Erythroblast (primary cell): Measurements from ENCODE around the gene TREML2.

Experiments
- DNase-seq, 2 experiments: peaks; one replicate each; lab custom pipeline; 2025; lab: John Stamatoyannopoulos, UW
- GATA1 ChIP-seq: IDR thresholded peaks from 2 replicates; pipeline ENCODE4 v1.6.1; 2011; ENCODE audit warnings: low read depth, mild to moderate bottlenecking, control low read depth, low read length, moderate library complexity
- POLR2A ChIP-seq: IDR thresholded peaks from 2 replicates; pipeline ENCODE4 v1.6.1; 2011; ENCODE audit warnings: mild to moderate bottlenecking, low read length

Gene TREML2

GRCh38 chr6:41176189-41176588 is 24.8 kb downstream of the TREML2 start:
- no peak for DNase-seq
- TF ChIP-seq GATA1 (no peak), POLR2A (no peak)

DNA sequence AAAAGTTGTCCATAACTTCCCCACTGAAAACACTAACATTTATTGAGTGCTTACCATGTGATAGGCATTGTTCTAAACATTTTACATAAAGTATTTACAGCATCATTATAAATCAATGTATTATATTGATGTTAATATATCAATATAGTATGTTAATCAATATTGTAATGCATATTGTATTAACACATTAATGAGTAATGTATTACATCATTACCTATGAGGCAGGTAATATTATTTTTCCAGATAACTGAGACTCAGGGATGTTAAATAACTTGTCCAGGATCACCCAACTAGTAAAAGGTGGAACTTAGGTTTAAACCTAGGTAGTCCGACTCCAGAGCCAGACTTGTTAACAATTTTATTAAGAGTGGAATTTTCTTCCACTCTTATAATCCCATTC is 25.9 kb downstream of the TREML2 start:
- TF ChIP-seq POLR2A (no peak), GATA1 (no peak)
- DNase-seq: no peak

DNA sequence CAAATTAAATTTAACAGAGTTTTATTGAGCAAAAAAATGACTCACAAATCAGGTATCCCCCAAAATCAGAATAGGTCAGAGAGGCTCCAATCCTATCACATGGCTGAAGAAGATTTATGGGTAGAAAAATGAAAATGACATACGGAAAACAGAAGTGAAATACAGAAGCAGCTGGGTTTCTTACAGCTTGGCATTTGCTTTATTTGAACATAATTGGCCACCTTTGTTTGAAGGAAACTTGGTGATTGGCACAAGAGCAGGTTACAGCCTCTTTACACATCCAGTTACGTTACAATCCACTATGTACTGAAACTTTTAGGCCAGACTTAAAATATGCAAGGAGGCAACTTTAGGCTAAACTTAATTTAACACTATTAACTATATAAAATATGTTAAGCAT is 26.3 kb downstream of the TREML2 start:
- TF ChIP-seq POLR2A: no peak
- no peak for TF ChIP-seq GATA1
- DNase-seq: no peak

GRCh38 chr6:41171908-41172307 is 29.0 kb downstream of the TREML2 start:
- TF ChIP-seq POLR2A: no peak
- no peak for TF ChIP-seq GATA1
- DNase-seq: no peak

GRCh38 chr6:41170547-41171160 is 30.3 kb downstream of the TREML2 start:
- TF ChIP-seq POLR2A (no peak), GATA1 (no peak)
- no peak for DNase-seq

GRCh38 chr6:41167173-41167963 is 33.6 kb downstream of the TREML2 start:
- peak; percentile 9 to 12 for DNase-seq
- no peak for TF ChIP-seq POLR2A

DNA sequence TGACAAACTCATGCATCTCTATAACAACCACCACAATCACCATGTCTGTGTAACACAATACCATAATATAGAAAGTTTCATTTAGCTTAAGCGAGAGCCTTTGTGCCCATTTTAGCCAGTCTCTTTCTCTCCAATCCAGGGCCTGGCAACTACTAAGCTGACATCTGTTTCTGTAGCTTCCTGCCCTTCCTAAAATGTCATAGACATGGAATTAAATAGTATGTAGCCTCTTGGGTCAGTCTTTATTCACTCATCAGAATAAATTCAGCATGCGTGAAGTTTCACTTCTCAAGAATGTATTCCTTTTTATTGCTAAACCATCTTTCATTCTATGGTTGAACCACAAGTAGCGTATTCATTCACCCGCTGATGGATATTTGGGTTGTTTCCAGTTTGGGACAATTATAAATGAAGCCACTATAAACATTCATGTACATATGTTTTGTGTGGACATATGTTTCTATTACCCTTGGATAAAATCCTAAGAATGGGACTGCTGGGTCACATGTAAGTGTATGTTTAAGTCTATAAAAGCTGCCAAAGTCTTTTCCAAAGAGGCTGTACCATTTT is 36.3 kb downstream of the TREML2 start:
- no peak for TF ChIP-seq POLR2A
- TF ChIP-seq GATA1: no peak
- no peak for DNase-seq

GRCh38 chr6:41163419-41163717 is 37.6 kb downstream of the TREML2 start:
- TF ChIP-seq POLR2A (no peak), GATA1 (no peak)
- DNase-seq: no peak

- no peak for TF ChIP-seq GATA1
- no peak for TF ChIP-seq POLR2A
- DNase-seq: no peak
Measured at GRCh38 chr6:41162687-41163418, 38.1 kb downstream of the TREML2 start, which contains the start of gene TREM2. TREM2 (minus strand) TSS chr6:41163116; CDS start chr6:41163082, 34 bp downstream.

DNA sequence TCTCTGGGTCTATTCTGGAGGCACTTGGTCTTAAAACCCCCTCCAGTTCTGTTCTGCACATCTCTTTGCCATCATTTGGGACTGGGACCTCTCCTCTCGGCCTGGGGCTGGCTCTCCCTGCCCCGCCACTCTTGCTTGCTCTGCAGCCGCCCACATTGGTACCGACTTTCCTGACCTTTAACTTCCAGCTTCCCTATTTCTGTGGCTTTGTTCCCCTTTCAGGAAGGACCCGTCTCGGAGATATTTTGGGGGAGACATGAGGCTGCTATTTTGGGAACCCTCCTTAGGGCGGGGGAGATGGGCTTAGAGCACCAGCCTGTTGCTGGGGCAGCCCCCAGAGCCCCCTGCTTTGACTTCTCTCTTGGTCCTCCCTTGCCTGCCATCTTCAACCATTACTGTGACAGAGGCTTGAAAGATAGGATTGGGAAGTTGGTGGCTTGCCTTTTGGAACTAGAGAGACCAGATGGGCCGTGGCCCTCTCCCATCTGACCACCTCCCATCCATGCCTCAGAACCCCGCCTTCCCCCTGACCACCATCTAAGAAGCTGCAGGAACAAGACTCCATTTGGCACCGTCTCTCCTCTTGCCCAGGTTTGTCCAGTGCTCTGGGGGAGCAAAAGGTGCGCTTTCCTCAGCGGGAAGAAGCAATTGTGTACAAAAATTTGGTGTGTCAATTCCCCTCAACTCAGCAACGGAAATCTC is 38.9 kb downstream of the TREML2 start:
- DNase-seq: no peak
- TF ChIP-seq GATA1: no peak
- no peak for TF ChIP-seq POLR2A

DNA sequence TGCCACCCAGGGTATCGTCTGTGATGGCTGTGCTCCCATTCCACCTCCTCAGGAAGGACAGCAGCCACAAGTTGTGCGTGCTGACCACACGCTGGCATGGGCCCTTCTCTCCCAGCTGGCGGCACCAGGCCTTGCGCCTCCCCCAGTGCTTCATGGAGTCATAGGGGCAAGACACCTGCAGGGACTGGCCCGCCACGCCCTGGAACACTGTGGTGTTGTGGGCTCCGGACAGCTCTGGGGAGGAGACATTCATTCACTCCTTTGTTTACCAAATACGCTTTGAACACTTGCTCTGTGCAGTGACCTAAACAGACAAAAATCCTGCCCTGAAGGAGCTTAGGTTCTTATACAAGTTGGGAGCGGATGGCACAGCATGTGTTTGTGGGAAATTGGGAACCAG is 39.6 kb downstream of the TREML2 start:
- no peak for DNase-seq
- no peak for TF ChIP-seq POLR2A

GRCh38 chr6:41160933-41161332 is 40.0 kb downstream of the TREML2 start:
- DNase-seq: no peak
- TF ChIP-seq GATA1: no peak
- no peak for TF ChIP-seq POLR2A

DNA sequence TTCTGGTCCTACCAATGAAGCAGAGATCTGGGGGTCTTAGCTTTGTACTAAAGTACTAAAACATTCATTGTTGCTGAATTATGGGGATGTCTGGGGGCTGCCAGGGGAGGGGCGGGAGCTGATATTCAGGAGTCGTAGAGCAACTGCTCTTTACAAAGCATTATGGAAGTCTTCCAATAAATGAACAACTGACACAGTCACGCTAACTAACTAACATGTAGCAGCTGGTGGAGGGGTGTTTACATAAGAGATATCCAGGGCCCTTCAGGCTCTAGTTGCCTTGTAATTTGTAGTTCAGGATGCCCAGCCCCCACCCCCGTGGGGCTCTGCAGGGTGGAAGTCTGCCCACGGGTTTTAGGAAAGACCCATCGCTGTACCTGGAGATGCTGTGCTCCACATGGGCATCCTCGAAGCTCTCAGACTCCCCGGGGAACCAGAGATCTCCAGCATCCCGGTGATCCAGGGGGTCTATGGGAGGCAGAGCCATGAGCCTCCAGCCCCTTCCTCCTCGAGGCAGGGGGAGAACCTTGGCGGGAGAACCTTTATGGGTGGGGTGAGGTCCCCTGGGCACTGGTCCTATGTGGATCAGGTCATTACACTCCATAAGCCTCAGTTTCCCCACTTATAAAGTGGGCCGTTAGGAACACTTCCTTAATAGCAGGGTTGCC is 41.4 kb downstream of the TREML2 start:
- TF ChIP-seq POLR2A (no peak), GATA1 (no peak)
- no peak for DNase-seq
